Measurements from ENCODE around the gene HYDIN. TPM values are rescaled to one million over a fixed set of nuclear protein-coding genes. Genes with fewer than 3 reads are reported as not detected.

HYDIN gene
- 10 to 100 TPM; 35.0 to 43.3 TPM for total RNA-seq
- 1 to 10 TPM; 2.4 to 2.9 TPM for polyA plus RNA-seq
- long read RNA-seq, donor 1: 0 reads
- long read RNA-seq, donor 2: 0 reads
- long read RNA-seq, donor 3: 0 reads
- long read RNA-seq, donor 4: 0 reads
- long read RNA-seq, donor 5: 0 reads

GRCh38 chr16:71230122-71230845, at the start of gene HYDIN:
Gene HYDIN (minus strand): TSS chr16:71230722. CDS start chr16:71186895, 43,827 bp downstream.
- Histone ChIP-seq H3K27ac (ENCODE audit: low read depth in 1 of 2, low read length in 1 of 2) (no peak within 1 kb of the TSS), H3K36me3 (ENCODE audit: control insufficient read depth in 4 of 4, insufficient read depth in 4 of 4, low read length in 4 of 4) (no peaks in the 10 kb centered on the region), H3K27me3 (ENCODE audit: control insufficient read depth in 3 of 3, insufficient read depth in 3 of 3, low read length in 2 of 3) (peaks cover 0 to 2% (median 0%) of the 10 kb centered on the region in 3 donors), H3K4me1 (ENCODE audit: control insufficient read depth in 5 of 5, insufficient read depth in 5 of 5, low read length in 5 of 5) (peaks cover 0 to 1% (median 0%) of the 10 kb centered on the region in 5 donors), H3K4me3 (no peak within 1 kb of the TSS), H3K9me3 (ENCODE audit: control insufficient read depth in 4 of 4, insufficient read depth in 3 of 4, low read length in 3 of 4) (peaks cover 0 to 7% (median 2%) of the 10 kb centered on the region in 4 donors), H3K9ac (ENCODE audit: insufficient read depth in 1 of 2, low read length in 2 of 2) (no peak within 1 kb of the TSS)
- ATAC-seq (ENCODE audit: insufficient read depth, low FRiP score) (no peak), DNase-seq (peak; percentile 82 to 91 (median 83))
- 9 to 13% methylated on average over 38 of the region's 38 CpGs for WGBS, 2 donors
- TF ChIP-seq, protein P1, sequence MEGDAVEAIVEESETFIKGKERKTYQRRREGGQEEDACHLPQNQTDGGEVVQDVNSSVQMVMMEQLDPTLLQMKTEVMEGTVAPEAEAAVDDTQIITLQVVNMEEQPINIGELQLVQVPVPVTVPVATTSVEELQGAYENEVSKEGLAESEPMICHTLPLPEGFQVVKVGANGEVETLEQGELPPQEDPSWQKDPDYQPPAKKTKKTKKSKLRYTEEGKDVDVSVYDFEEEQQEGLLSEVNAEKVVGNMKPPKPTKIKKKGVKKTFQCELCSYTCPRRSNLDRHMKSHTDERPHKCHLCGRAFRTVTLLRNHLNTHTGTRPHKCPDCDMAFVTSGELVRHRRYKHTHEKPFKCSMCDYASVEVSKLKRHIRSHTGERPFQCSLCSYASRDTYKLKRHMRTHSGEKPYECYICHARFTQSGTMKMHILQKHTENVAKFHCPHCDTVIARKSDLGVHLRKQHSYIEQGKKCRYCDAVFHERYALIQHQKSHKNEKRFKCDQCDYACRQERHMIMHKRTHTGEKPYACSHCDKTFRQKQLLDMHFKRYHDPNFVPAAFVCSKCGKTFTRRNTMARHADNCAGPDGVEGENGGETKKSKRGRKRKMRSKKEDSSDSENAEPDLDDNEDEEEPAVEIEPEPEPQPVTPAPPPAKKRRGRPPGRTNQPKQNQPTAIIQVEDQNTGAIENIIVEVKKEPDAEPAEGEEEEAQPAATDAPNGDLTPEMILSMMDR (IDR thresholded peaks at IDR 0.05; ENCODE audit: control extremely low read depth, extremely low read depth): no peak

GRCh38 chr16:71276589-71277334, 46.2 kb upstream of the HYDIN start:
- no peak overlapping the region for H3K9ac ChIP-seq (ENCODE audit: insufficient read depth in 1 of 2, low read length in 2 of 2)
- TF ChIP-seq, protein P1 (IDR thresholded peaks at IDR 0.05; ENCODE audit: control extremely low read depth, extremely low read depth): no peak
- H3K9me3 ChIP-seq (ENCODE audit: control insufficient read depth in 4 of 4, insufficient read depth in 3 of 4, low read length in 3 of 4): peaks cover 0 to 6% (median 0%) of the 10 kb centered on the region in 4 donors
- ATAC-seq (ENCODE audit: insufficient read depth, low FRiP score) (no peak), DNase-seq (no peak)
- 94% methylated on average over 4 of the region's 4 CpGs for WGBS, 2 donors
- no peaks in the 10 kb centered on the region for H3K4me1 ChIP-seq (ENCODE audit: control insufficient read depth in 5 of 5, insufficient read depth in 5 of 5, low read length in 5 of 5)
- no peak overlapping the region for H3K4me3 ChIP-seq
- H3K27me3 ChIP-seq (ENCODE audit: control insufficient read depth in 3 of 3, insufficient read depth in 3 of 3, low read length in 2 of 3): no peaks in the 10 kb centered on the region
- no peaks in the 10 kb centered on the region for H3K36me3 ChIP-seq (ENCODE audit: control insufficient read depth in 4 of 4, insufficient read depth in 4 of 4, low read length in 4 of 4)
- H3K27ac ChIP-seq (ENCODE audit: low read depth in 1 of 2, low read length in 1 of 2): no peak overlapping the region

- no peaks in the 10 kb centered on the region for H3K36me3 ChIP-seq (ENCODE audit: control insufficient read depth in 4 of 4, insufficient read depth in 4 of 4, low read length in 4 of 4)
- no peak overlapping the region for H3K9ac ChIP-seq (ENCODE audit: insufficient read depth in 1 of 2, low read length in 2 of 2)
- TF ChIP-seq, protein P1 (IDR thresholded peaks at IDR 0.05; ENCODE audit: control extremely low read depth, extremely low read depth): no peak
- H3K27ac ChIP-seq (ENCODE audit: low read depth in 1 of 2, low read length in 1 of 2): no peak overlapping the region
- DNase-seq: no peak
- WGBS, 2 donors: 92 to 100% methylated on average over 1 of the region's 1 CpG
- H3K4me3 ChIP-seq: no peak overlapping the region
- H3K9me3 ChIP-seq (ENCODE audit: control insufficient read depth in 4 of 4, insufficient read depth in 3 of 4, low read length in 3 of 4): peaks cover 0 to 6% (median 0%) of the 10 kb centered on the region in 4 donors
- no peaks in the 10 kb centered on the region for H3K27me3 ChIP-seq (ENCODE audit: control insufficient read depth in 3 of 3, insufficient read depth in 3 of 3, low read length in 2 of 3)
- no peaks in the 10 kb centered on the region for H3K4me1 ChIP-seq (ENCODE audit: control insufficient read depth in 5 of 5, insufficient read depth in 5 of 5, low read length in 5 of 5)
- no peak for ATAC-seq (ENCODE audit: insufficient read depth, low FRiP score)
Observed at GRCh38 chr16:71273384-71273783, 42.9 kb upstream of the HYDIN start.
